Esophagus squamous epithelium (tissue), 5 donors: ENCODE data around the gene ZKSCAN2. TPM values are rescaled to one million over a fixed set of nuclear protein-coding genes. Genes with fewer than 3 reads are reported as not detected.

Source experiments
- DNase-seq: peaks from one replicate; lab custom pipeline; 2025; lab: John Stamatoyannopoulos, UW
- H3K27ac ChIP-seq, 4 donors: fragments of 200-600 bp; sonication (generic); one replicate each; pipeline ENCODE4 v1.5.1; 2016 to 2019; ENCODE audit warnings: mild to moderate bottlenecking in 1 of 4
- H3K27me3 ChIP-seq, 4 donors: fragments of 200-600 bp; sonication (generic); 1 replicate in 3 of 4; 2 replicates in 1 of 4; pipeline versions ENCODE4 v1.5.1 to v1.6.0; 2017 to 2021; ENCODE audit warnings: antibody characterized with exemption in 1 of 4
- H3K36me3 ChIP-seq, 3 donors: fragments of 200-600 bp; sonication (generic); one replicate each; pipeline ENCODE4 v1.5.1; 2016 to 2019
- H3K4me1 ChIP-seq, 3 donors: fragments of 200-600 bp; sonication (generic); one replicate each; pipeline ENCODE4 v1.5.1; 2017 to 2019
- H3K4me3 ChIP-seq, 4 donors: fragments of 200-600 bp; sonication (generic); 1 replicate in 3 of 4; 2 replicates in 1 of 4; pipeline ENCODE4 v1.5.1; 2016 to 2019; ENCODE audit warnings: mild to moderate bottlenecking in 2 of 4, moderate library complexity in 1 of 4
- H3K9me3 ChIP-seq, 3 donors: fragments of 200-600 bp; sonication (generic); one replicate each; pipeline ENCODE4 v1.5.1; 2016 to 2019
- POLR2A ChIP-seq, 4 donors: fragments of 450-650 bp; IDR thresholded peaks; one replicate each; pipeline ENCODE4 v1.6.1; 2017; ENCODE audit warnings: antibody characterized with exemption in 4 of 4, mild to moderate bottlenecking in 4 of 4, moderate library complexity in 3 of 4
- WGBS, 2 donors: methylation state at CpG; one replicate each; pipeline ENCODE4 v1.1.5; 2018; 5-methylcytosine and 5-hydroxymethylcytosine counted together
- intact Hi-C: fragments of 100-400 bp; cut with DNase I; formaldehyde crosslinking; loops from one replicate; pipeline ENCODE4 v1.15.0; 2022
- total RNA-seq, 4 donors: library from RNA; depleted of rRNA; stranded (reverse); fragments of >200 nt; gene quantifications; one replicate each; pipeline ENCODE4 v1.1.0, GENCODE V29; 2016
- TF ChIP-seq, protein P1 (sequence below), 6 experiments: fragments of 450-650 bp in 4 of 6; fragments of 200-600 bp in 2 of 6; sonication (generic) in 2 of 6; IDR thresholded peaks; one replicate each; pipeline ENCODE4 v1.5.1; 2016 to 2019; ENCODE audit warnings: antibody characterized with exemption in 6 of 6, mild to moderate bottlenecking in 4 of 6, moderate library complexity in 4 of 6
- donor health status: DM: yes; HTN: yes; CAD: no.

Gene ZKSCAN2
- total RNA-seq, 4 donors from 2014 or later: 1.3 to 2.3 (median 2.1) TPM

- no peaks in the 10 kb centered on the region for H3K9me3 ChIP-seq
- no peaks in the 10 kb centered on the region for H3K27me3 ChIP-seq
- DNase-seq: no peak
- no peak for TF ChIP-seq POLR2A (IDR thresholded peaks at IDR 0.05)
- TF ChIP-seq, protein P1, sequence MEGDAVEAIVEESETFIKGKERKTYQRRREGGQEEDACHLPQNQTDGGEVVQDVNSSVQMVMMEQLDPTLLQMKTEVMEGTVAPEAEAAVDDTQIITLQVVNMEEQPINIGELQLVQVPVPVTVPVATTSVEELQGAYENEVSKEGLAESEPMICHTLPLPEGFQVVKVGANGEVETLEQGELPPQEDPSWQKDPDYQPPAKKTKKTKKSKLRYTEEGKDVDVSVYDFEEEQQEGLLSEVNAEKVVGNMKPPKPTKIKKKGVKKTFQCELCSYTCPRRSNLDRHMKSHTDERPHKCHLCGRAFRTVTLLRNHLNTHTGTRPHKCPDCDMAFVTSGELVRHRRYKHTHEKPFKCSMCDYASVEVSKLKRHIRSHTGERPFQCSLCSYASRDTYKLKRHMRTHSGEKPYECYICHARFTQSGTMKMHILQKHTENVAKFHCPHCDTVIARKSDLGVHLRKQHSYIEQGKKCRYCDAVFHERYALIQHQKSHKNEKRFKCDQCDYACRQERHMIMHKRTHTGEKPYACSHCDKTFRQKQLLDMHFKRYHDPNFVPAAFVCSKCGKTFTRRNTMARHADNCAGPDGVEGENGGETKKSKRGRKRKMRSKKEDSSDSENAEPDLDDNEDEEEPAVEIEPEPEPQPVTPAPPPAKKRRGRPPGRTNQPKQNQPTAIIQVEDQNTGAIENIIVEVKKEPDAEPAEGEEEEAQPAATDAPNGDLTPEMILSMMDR (IDR thresholded peaks at IDR 0.05): no peak
- no peak overlapping the region for H3K27ac ChIP-seq
- H3K36me3 ChIP-seq: no peaks in the 10 kb centered on the region
- no peaks in the 10 kb centered on the region for H3K4me1 ChIP-seq
- no peak overlapping the region for H3K4me3 ChIP-seq
- intact Hi-C loops: no loop called here
- WGBS, 2 donors: 51 to 68% methylated on average over 4 of the region's 4 CpGs
Measured at GRCh38 chr16:25210758-25211157, 46.9 kb downstream of the ZKSCAN2 start.

GRCh38 chr16:25199457-25199856, 58.2 kb downstream of the ZKSCAN2 start:
- H3K4me3 ChIP-seq: no peak overlapping the region
- no peaks in the 10 kb centered on the region for H3K4me1 ChIP-seq
- H3K27me3 ChIP-seq: no peaks in the 10 kb centered on the region
- no peaks in the 10 kb centered on the region for H3K36me3 ChIP-seq
- TF ChIP-seq, protein P1 (IDR thresholded peaks at IDR 0.05): no peak
- TF ChIP-seq POLR2A (IDR thresholded peaks at IDR 0.05): no peak
- no peak for DNase-seq
- 88 to 94% methylated on average over 6 to 7 of the region's 7 CpGs for WGBS, 2 donors
- intact Hi-C loops: no loop called here
- no peak overlapping the region for H3K27ac ChIP-seq
- H3K9me3 ChIP-seq: no peaks in the 10 kb centered on the region

- intact Hi-C loops: no loop called here
- Histone ChIP-seq H3K4me3 (no peak overlapping the region), H3K4me1 (no peaks in the 10 kb centered on the region), H3K27ac (no peak overlapping the region), H3K36me3 (no peaks in the 10 kb centered on the region), H3K27me3 (no peaks in the 10 kb centered on the region), H3K9me3 (no peaks in the 10 kb centered on the region)
- 52 to 59% methylated on average over 4 of the region's 4 CpGs for WGBS, 2 donors
- no peak for DNase-seq
- TF ChIP-seq, protein P1 (IDR thresholded peaks at IDR 0.05): no peak
- TF ChIP-seq POLR2A (IDR thresholded peaks at IDR 0.05): no peak
Measured at GRCh38 chr16:25198021-25198420, 59.6 kb downstream of the ZKSCAN2 start.

GRCh38 chr16:25194273-25194878, 63.3 kb downstream of the ZKSCAN2 start:
- WGBS, 2 donors: 78 to 86% methylated on average over 7 of the region's 7 CpGs
- DNase-seq: no peak
- Histone ChIP-seq H3K4me1 (no peaks in the 10 kb centered on the region), H3K36me3 (no peaks in the 10 kb centered on the region), H3K4me3 (no peak overlapping the region), H3K27me3 (no peaks in the 10 kb centered on the region), H3K9me3 (no peaks in the 10 kb centered on the region), H3K27ac (no peak overlapping the region)
- TF ChIP-seq, protein P1 (IDR thresholded peaks at IDR 0.05): no peak
- TF ChIP-seq POLR2A (IDR thresholded peaks at IDR 0.05): no peak
- intact Hi-C loops: no loop called here

GRCh38 chr16:25192096-25192495, 65.5 kb downstream of the ZKSCAN2 start:
- H3K4me3 ChIP-seq: no peak overlapping the region
- no peaks in the 10 kb centered on the region for H3K4me1 ChIP-seq
- H3K27me3 ChIP-seq: no peaks in the 10 kb centered on the region
- H3K36me3 ChIP-seq: no peaks in the 10 kb centered on the region
- no peaks in the 10 kb centered on the region for H3K9me3 ChIP-seq
- no peak for DNase-seq
- TF ChIP-seq, protein P1 (IDR thresholded peaks at IDR 0.05): no peak
- no peak for TF ChIP-seq POLR2A (IDR thresholded peaks at IDR 0.05)
- intact Hi-C loops: no loop called here
- no peak overlapping the region for H3K27ac ChIP-seq
- 51 to 73% methylated on average over 3 to 6 of the region's 6 CpGs for WGBS, 2 donors
